Fibroblast of skin of right biceps (primary cell): ENCODE results near the gene EIF4H.
"Not testable (repeated sequence)": the region's sequence is repeated elsewhere in the genome, so short reads cannot be mapped to it uniquely, and the experiment has no call there.

Experiments used
- DNase-seq: peaks from one replicate; pipeline ENCODE4 v3.0.0-alpha.2; 2013

EIF4H gene

DNA sequence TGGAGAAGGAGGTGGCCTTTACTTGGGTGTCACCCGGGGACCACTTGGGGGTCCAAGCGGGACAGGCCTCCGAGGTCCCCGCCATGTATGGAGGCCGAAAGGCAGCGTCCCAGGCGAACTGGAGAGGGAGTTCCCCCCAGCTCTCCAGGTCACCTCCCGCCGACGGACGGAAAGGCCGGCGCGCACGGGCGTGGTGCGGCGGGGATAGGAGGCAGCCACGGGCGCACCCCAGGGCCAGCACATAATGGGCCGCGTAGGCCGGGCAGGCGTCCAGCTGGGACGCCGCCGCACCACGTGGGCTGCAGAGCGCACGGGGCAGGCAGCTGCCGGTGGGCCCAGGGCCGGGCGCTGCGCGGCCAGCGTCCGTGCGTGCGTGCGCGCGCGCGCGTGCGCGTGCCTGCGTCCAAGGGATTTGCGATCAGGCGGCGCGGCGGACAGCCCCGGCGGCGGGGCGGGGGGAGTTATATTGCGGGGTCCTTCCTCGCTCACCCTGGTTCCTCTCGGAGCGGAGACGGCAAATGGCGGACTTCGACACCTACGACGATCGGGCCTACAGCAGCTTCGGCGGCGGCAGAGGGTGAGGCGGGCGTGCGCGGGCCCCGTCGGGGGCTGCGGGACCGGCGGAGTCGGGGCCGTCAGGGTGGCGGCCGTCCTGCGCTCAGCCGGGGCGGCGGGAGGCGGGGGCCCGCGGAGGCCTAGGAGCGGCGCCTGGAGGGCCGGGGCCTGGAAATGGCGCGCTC is at the start of gene EIF4H:
TSS of gene EIF4H (plus strand) at position 491 of the 740 bp plus-strand sequence. CDS start at position 519, 28 bp downstream.
- DNase-seq, result peak; percentile 96

DNA sequence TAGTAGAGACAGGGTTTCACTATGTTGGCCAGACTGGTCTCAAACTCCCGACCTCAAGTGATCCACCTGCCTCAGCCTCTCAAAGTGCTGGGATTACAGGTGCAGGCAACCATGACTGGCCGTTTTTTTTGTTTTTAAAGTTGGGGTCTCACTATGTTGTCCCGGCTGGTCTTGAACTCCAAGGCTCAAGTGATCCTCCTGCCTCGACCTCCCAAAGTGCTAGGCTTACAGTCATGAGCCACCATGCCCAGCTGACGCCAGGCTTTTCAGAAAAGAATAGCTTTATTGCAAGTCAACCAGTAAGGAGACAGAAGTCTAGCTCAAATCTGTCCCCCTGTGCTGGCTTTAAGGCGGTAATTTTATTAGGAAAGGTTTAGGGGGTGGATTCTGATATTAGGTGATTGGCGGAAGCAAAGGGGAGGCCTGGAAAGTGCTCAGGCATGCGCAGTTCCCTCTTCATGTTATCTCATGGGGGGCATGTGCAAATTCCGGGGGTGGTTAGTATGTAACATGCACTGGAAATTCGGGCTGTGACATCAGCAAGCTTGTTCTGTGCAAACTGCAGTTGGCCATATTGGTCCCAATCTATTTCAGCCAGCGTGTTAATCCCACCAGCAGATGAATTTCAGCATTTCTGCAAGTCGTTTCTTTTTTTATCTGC is 47.8 kb upstream of the EIF4H start:
- DNase-seq, result no peak

DNA sequence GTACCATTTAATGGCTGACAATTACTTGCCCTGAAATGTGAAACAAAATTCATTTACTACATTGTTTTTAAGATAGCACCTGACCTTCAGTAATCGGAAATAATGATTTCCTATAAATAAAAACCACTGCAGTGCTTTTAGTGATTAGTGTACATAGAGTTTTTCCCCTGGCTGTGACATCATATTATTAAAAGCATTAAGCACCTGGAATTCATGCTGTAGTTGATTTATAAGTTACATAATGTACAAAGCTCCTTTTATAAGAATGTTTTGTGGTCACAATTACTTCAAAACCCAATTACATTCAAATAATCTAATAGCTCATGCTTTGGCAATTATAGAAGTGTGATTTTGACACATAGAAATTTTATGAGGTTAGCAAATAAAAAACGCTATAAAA is 44.3 kb upstream of the EIF4H start:
- DNase-seq, result no peak

DNA sequence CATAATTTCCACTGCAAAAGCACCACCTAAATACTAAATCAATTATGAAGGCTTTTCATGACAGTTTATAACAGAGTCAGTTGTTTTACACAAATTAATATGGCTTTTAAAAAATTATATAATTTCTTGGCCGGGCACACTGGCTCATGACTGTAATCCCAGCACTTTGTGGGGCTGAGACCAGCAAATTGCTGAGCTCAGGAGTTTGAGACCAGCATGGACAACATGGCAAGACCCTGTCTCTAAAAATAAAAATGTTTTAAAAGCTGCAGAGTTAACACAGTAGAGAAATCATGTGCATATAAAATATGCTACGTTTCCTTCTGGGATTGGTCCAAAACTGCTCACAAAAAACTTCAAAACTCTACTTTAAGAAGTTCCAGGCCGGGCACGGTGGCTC is 43.6 kb upstream of the EIF4H start:
- no peak for DNase-seq

DNA sequence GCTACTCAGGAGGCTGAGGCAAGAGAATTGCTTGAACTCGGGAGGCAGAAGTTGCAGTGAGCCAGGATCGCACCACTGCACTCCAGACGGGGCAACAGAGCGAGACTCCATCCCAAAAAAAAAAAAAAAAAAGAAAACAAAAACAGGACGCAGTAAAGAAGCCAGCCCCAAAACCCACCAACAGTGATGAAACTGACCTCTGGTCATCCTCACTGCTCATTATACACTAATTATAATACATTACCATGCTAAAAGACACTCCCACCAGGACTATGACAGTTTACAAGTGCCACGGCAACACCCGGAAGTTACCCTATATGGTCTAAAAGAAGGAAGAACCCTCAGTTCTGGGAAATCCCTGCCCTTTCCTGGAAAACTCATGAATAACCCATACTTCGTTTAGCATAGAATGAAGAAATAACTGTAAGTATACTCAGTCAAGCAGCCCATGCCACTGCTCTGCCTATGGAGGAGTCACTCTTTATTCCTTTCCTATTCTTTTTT is 40.0 kb upstream of the EIF4H start:
- DNase-seq, result peak; percentile 11

DNA sequence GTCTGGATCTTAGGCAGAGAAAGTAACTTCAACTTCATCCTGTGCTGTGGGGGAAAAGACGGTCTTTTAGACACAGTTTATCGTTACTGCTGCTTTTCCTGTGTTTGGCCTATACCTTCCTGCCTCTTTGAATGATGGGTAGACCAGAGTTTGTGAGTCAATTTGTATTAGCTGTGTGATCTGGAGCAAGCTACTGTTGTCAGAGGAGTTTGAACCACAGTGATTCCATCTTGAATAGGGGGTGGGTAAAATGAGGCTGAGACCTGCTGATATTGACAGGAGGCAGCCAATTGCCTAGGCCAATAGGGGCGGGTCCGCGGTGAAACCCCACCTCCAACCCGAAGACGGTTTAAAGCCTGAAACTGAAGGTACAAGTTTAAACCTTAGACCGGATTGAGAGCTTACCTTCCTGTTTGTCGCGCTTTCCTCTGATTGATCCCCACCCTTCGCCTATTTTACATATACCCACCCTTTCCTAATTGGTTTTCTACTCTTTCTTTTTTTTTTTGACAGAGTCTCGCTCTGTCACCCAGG is 35.8 kb upstream of the EIF4H start:
- no peak for DNase-seq

DNA sequence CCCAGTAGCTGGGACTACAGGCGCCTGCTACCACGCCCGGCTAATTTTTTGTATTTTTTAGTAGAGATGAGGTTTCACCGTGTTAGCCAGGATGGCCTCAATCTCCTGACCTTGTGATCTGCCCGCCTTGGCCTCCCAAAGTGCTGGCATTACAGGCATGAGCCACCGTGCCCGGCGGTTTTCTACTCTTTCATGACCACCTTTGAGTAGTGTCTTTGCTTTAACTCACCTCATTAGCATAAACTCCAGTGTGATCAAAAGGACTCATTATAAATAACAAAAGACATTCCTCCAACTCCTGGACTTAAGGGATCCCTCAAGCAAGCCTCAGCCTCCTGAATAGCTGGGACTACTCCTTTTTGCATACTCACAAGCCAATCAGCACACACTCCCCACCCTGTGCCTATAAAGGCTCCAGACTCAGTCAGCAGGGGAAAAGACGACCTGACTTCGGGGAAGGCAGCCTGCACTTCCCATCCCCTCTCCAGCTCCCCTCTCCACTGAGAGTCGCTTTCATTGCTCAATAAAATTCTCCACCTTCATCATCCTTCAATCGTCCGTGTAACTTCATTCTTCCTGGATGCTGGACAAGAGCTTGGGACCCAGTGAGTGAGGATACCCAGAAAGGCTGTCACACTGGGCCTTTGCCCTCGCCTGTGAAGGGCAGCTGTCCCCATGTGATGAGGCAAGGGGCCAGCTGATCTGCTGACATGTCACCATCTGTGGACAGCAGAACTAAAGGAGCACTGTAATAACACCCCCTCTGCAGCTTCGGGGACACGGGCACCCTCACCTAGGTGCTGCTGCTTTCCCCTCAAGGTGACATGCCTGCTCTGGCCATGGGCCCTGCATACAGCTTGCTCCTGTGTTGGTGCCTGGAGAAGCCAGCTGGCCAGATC is 35.0 kb upstream of the EIF4H start:
- DNase-seq, result no peak

DNA sequence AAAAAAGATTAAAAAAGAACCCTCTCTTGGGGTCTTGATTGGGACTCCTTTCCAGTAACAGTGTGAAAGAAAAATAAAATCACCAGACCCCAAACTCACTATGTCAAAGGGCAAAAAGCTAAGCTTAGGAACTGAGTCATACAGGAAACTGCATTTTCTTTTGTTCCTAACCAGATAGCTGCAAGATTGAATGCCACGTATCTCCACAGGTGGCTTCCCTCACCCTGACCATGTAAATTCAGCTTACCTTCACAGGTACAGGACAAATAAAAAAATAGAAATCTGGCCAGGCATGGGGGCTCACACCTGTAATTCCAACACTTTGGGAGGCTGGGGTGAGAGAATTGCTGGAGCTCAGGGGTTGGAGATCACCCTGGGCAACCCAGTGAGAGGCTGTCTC is 32.5 kb upstream of the EIF4H start:
- DNase-seq, result no peak

DNA sequence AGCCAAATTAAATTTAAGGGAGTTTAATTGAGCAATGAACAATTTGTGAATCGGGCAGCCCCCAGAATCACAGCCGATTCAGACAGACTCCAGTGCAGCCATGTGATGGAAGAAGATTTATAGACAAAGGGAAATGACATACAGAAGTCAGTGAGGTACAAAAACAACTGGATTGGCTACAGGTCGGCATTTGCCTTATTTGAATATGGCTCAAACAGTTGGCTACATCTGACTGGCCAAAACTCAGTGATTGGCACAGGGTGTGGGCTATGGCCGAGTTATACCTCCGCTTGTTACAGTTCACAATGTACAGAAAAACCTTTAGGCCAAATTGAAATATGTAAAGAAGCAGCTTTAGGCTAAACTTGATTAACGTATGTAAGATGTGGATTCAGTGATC is 30.8 kb upstream of the EIF4H start:
- DNase-seq, result no peak

DNA sequence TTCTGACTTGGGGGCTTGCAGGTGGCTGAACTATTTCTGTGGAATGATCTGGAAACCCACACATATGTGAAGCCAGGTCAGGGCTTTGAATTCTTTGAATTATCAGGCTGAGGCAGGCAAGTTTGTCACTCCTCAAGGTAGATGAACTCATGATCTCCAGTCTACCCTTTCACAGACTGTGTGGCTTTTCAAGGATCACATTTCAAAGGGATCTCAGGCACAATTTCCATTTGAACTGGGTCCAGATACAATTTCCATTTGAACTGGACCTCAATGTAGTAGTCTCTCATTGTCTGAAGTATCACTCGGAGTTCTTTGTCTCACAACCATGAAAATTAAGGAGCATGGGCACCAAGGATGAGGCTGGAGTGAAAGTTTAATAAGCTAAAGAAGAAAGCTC is 25.7 kb upstream of the EIF4H start:
- no peak for DNase-seq

DNA sequence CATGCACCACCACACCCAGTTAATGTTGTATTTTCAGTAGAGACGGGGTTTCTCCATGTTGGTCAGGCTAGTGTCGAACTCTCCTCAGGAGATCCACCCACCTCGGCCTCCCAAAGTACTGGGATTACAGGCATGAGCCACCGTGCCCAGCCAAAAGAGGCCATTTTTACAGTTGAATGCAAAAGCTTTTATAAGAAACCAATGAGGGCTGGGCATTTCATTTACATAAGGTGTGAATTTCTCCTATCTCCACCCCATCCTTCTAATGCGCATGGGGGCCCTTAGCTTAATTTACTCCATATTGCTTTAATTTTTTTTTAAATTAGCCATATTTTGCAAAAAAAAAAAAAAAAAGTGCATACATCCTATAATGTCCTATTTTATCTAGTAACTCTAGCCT is 25.1 kb upstream of the EIF4H start:
- DNase-seq, result no peak

DNA sequence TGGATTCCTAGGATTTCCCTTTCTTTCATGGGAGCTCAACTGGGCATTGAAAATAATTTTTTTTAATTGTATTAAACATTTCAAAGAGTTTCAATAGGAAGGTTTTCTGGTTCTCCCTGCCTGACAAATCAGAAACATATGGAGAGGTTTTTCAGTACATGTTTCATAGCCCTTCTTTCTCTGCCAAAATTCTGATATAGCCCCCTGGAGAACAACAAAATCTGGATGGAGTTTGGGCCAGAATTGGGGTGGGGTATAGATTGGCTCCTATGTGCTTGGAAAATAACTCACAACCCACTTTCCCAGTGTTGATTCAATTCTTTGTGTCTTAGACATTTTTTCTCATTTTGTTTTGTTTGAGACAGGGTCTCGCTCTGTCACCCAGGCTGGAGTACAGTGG is 24.6 kb upstream of the EIF4H start:
- DNase-seq, result no peak

DNA sequence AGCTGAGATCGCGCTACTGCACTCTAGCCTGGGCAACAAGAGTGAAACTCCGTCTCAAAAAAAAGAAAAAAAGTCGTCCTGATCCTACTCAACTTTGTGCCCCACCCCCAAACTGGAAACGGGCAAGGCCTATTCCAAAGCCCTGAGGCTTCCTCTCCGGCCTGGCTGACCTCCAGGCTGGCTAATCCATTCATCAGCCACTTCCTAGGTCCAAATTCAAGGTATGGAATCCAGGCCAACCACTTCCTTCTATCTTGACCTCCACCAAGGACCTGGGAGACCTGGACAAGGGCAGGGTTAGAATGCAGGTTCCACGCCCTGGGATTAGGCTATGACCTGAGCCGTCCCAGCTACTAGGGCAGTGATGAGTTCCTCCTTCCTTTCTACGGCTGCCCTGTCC is 20.4 kb upstream of the EIF4H start:
- no peak for DNase-seq

DNA sequence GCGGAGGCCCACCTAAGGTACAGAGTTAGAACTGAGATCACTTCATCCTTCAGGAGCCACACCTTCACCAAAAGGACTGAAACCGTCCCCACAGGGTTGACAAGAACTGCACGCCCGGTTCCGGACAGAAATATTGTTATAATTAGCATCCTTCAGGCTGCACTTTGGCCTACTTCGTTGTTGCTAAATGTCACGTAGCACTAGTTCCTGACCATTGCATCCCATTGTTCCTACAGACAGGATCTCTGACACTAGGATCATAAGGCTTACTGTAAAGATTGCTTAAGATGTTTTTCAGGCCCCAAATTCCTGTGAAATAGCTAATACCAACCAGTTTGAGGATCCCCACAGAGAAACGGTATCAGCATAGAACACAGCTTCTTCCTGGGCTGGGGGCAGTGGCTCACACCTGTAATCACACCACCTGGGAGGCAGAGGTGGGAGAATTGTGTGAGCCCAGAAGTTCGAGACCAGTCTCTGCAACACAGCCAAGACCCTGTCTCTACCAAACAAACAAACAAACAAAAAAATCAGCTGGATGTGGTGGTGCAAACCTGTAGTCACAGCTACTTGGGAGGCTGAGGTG is 18.3 kb upstream of the EIF4H start:
- DNase-seq, result no peak

DNA sequence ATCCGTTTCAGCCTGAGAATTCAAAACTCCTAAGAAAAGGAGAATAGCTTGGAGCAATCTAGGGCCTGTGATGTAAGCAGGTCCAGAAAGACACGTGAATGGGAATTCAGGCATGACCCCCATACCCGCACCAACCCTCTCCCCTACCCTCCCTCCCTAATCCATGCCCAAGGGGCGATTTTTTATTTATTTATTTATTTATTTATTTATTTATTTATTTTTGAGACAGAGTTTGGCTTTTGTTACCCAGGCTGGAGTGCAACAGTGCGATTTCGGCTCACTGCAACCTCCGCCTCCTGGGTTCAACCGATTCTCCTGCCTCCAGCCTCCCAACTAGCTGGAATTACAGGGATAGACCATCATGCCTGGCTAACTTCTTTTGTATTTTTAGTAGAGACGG is 16.6 kb upstream of the EIF4H start:
- DNase-seq, result no peak

DNA sequence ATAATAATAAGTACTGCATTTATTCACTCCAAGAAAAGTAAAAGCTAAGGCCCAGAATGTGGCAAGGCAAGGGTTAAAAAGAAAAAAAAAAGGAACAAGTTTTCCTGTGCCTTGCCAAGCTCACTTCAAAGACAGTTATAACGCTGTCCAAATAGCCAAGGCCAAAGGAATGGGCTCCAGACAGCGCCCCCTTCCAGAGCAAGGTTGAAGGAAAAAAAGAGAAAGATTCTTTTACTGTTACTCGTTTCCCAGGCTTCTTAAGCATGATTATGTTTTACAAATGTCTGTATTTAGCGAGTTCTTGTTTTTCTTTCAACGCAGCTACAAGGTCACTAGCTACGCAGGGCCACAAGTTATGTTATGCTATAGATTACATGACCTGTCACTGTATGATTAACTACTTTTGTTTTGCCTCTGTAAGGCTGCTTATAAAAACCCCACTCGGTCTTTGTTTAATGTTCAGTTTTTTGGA is 9.1 kb upstream of the EIF4H start:
- peak; percentile 33 for DNase-seq

DNA sequence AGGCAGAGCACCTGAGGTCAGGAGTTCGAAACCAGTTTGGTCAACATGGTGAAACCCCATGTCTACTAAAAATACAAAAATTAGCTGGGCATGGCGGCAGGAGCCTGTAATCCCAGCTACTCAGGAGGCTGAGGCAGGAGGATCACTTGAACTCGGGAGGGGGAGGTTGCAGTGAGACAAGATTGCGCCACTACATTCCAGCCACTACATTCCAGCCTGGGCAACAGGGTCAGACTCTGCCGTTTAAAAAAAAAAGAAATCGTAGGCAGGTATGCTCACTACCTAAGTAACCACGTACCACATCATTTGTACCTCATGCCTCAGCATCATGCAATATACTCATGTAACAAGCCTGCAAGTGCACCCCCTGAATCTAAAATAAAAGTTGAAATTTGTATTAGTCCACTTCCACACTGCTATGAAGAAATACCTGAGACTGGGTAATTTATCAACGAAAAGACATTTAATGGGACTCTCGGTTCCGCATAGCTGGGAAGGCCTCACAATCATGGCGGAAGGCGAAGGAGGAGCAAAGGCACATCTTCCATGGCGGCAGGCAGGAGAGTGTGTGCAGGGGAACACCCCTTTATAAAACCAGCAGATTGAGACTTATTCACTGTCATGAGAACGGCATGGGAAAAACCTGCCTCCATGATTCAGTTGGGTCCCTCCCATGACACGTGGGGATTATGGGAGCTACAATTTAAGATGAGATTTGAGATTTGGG is 8.1 kb upstream of the EIF4H start:
- DNase-seq, result no peak

DNA sequence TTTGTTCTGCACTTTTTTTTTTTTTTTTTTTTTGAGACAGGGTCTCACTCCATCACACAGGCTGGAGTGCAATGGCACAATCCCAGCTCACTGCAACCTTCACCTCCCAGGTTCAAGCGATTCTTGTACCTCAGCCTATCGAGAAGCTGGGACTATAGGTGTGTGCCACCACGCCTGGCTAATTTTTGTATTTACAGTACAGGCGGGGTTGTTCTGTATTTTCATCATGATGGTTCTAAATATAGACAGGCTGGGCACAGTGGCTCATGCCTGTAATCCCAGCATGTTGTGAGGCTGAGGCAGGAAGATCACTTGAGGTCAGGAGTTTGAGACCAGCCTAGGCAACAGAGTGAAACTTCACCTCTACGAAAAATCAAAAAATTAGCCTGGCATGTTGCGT is 6.8 kb upstream of the EIF4H start:
- DNase-seq, result not testable (repeated sequence)

DNA sequence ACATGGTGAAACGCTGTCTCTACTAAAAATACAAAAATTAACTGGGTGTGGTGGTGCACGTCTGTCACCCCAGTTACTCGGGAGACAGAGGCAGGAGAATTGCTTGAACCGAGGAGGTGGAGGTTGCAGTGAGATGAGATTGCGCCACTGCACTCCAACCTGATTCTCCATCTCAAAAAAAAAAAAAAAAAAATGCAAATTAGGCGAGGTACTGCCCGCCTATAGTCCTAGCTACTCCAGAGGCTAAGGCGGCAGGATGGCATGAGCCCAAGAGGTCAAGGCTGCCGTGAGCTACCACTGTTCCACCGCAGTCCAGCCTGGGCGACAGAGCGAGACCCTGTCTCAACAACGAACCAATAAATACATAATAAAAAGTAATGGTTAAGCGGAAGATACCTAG is 1.1 kb upstream of the EIF4H start:
- DNase-seq, result no peak

DNA sequence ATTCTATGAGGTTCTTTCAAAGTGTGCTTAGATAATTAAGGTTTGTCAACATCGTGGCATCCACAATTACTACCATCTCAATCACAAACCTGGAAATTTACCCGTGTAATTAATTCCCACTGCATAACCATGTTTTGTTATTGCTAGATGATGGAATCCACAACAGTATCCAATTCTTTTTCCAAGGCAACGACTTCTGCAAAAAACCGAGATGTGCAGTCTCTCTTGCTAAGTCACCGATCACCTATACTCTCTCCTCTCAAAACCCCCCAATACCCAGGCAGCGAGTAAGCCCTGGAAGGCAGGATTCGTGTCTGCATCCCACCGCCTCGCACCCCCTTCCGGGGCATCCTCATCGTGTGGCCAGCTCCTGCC is 678 bp upstream of the EIF4H start:
- no peak for DNase-seq

DNA sequence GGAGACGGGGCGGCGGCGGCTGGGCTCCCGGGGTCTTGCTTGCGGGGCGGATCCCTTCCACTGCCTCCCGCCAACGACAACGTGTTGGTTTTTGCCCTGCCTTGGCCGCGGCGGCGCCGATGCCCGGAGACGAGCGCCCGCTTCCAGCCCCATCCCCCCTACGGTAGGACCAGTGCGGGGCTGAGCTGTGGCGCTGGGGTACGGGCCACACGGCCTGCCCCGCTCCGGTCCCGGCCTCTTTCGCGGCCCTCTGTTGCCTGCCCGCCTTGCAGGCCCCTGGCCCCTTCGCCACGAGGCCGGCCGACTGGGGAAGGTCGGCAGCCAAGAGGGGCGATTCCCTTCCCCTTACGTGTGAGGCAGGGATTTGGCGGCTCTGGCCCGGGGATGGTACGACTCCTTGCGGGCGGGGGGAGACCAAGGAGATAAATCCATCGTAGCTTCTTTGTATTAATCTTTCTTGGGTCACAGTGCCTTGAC is 488 bp downstream of the EIF4H start:
- DNase-seq, result peak; percentile 71

DNA sequence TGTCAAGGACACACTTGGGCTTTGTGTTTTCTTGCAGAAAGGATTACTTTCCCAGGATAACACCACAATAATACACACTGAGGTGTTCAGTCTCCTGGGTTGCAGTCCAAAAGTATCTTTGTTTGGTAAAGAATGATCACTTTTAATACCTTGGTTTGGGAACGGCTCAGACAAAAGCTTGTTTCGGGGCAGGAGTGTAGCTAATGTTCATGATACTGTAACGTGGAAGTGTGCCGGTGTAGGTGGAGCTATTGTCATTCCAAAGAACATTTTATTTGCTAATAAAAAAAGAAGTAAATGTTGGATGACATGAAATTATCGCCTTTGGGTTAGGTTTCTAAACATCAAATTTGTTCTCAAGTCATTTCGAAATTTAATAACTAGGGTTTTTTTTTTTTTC is 1.2 kb downstream of the EIF4H start:
- DNase-seq, result no peak
